Ishikawa (cell line): ENCODE data around the gene PGF.

Source experiments
- CEBPB ChIP-seq: IDR thresholded peaks from 2 replicates; pipeline ENCODE4 v1.6.1; 2012
- CREB1 ChIP-seq: IDR thresholded peaks from 2 replicates; pipeline ENCODE4 v1.6.1; 2012; ENCODE audit warnings: low read depth
- EGR1 ChIP-seq: IDR thresholded peaks from 2 replicates; pipeline ENCODE4 v1.6.1; 2012
- EP300 ChIP-seq: IDR thresholded peaks from 2 replicates; pipeline ENCODE4 v1.6.1; 2012; ENCODE audit warnings: borderline replicate concordance
- NFIC ChIP-seq: IDR thresholded peaks from 2 replicates; pipeline ENCODE4 v1.6.1; 2012
- ZBTB7A ChIP-seq: IDR thresholded peaks from 2 replicates; pipeline ENCODE4 v1.6.1; 2012; ENCODE audit warnings: low read depth
- TF ChIP-seq, protein P1 (sequence below): IDR thresholded peaks from 2 replicates; pipeline ENCODE4 v1.6.1; 2012
- TF ChIP-seq, protein P2 (sequence below): IDR thresholded peaks from 2 replicates; pipeline ENCODE4 v1.6.1; 2012; ENCODE audit warnings: low read depth, mild to moderate bottlenecking

DNA sequence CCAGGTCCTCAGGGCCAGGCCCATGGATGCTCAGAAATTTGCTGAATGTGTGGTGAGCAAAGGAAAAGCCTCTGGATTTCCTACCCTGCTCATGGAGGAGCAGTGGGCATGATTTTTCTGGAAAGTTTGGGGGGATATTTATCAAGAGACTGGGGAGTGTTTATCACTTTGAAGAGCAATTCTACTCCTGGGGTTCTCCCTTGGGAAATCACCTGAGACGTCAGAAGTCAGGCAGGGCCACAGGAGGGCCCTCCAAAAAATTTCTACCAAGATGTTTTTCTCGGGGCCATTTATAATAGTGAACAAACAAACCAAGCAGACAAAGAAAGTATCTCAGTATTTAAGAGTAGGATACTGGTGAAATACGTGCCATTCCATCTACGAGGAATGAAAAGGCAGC is 27.3 kb upstream of the PGF start:
- TF ChIP-seq CREB1 (no peak), EP300 (no peak), EGR1 (no peak), CEBPB (no peak), NFIC (no peak), ZBTB7A (no peak)
- TF ChIP-seq, protein P1, sequence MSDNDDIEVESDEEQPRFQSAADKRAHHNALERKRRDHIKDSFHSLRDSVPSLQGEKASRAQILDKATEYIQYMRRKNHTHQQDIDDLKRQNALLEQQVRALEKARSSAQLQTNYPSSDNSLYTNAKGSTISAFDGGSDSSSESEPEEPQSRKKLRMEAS = no peak
- TF ChIP-seq, protein P2, sequence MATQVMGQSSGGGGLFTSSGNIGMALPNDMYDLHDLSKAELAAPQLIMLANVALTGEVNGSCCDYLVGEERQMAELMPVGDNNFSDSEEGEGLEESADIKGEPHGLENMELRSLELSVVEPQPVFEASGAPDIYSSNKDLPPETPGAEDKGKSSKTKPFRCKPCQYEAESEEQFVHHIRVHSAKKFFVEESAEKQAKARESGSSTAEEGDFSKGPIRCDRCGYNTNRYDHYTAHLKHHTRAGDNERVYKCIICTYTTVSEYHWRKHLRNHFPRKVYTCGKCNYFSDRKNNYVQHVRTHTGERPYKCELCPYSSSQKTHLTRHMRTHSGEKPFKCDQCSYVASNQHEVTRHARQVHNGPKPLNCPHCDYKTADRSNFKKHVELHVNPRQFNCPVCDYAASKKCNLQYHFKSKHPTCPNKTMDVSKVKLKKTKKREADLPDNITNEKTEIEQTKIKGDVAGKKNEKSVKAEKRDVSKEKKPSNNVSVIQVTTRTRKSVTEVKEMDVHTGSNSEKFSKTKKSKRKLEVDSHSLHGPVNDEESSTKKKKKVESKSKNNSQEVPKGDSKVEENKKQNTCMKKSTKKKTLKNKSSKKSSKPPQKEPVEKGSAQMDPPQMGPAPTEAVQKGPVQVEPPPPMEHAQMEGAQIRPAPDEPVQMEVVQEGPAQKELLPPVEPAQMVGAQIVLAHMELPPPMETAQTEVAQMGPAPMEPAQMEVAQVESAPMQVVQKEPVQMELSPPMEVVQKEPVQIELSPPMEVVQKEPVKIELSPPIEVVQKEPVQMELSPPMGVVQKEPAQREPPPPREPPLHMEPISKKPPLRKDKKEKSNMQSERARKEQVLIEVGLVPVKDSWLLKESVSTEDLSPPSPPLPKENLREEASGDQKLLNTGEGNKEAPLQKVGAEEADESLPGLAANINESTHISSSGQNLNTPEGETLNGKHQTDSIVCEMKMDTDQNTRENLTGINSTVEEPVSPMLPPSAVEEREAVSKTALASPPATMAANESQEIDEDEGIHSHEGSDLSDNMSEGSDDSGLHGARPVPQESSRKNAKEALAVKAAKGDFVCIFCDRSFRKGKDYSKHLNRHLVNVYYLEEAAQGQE = no peak
